GM23248 (cell line): ENCODE data around the gene KIDINS220. TPM values are rescaled to one million over a fixed set of nuclear protein-coding genes. Genes with fewer than 3 reads are reported as not detected.

Source experiments
- DNase-seq: peaks from one replicate; pipeline ENCODE4 v3.0.0-alpha.2; 2015
- H2AFZ ChIP-seq: fragments of 200-600 bp; sonication (generic); 2 replicates; pipeline ENCODE4 v1.6.1; 2016; ENCODE audit warnings: antibody characterized with exemption
- H3F3A ChIP-seq: fragments of 200-600 bp; sonication (generic); 2 replicates; pipeline ENCODE4 v1.6.1; 2016; ENCODE audit warnings: mild to moderate bottlenecking, antibody characterized with exemption, mixed run types; ENCODE audit not compliant: insufficient read depth
- H3K27ac ChIP-seq: fragments of 200-600 bp; sonication (generic); 2 replicates; pipeline ENCODE4 v1.5.1; 2016; ENCODE audit warnings: mild to moderate bottlenecking
- H3K27me3 ChIP-seq: fragments of 200-600 bp; sonication (generic); replicated peaks from 2 replicates; pipeline ENCODE4 v1.6.1; 2016; ENCODE audit warnings: mild to moderate bottlenecking; ENCODE audit not compliant: insufficient read depth
- H3K36me3 ChIP-seq: fragments of 200-600 bp; sonication (generic); 2 replicates; pipeline ENCODE4 v1.6.1; 2016; ENCODE audit warnings: low read depth, mild to moderate bottlenecking
- H3K4me1 ChIP-seq: fragments of 200-600 bp; sonication (generic); 2 replicates; pipeline ENCODE4 v1.6.1; 2016; ENCODE audit warnings: mild to moderate bottlenecking; ENCODE audit not compliant: insufficient read depth
- H3K4me2 ChIP-seq: fragments of 200-600 bp; sonication (generic); one replicate; pipeline ENCODE4 v1.6.1; 2016; ENCODE audit warnings: mild to moderate bottlenecking; ENCODE audit not compliant: unreplicated experiment
- H3K4me3 ChIP-seq: fragments of 200-600 bp; sonication (generic); 2 replicates; pipeline ENCODE4 v1.5.1; 2016; ENCODE audit warnings: mild to moderate bottlenecking
- H3K79me2 ChIP-seq: fragments of 200-600 bp; sonication (generic); 2 replicates; pipeline ENCODE4 v1.6.1; 2016; ENCODE audit warnings: mild to moderate bottlenecking; ENCODE audit not compliant: insufficient read depth
- H3K9ac ChIP-seq: fragments of 200-600 bp; sonication (generic); 2 replicates; pipeline ENCODE4 v1.6.1; 2016; ENCODE audit warnings: mild to moderate bottlenecking
- H3K9me2 ChIP-seq: fragments of 200-600 bp; sonication (generic); 2 replicates; pipeline ENCODE4 v1.6.1; 2016; ENCODE audit warnings: mixed run types, mild to moderate bottlenecking, moderate library complexity; ENCODE audit not compliant: insufficient read depth
- H3K9me3 ChIP-seq: fragments of 200-600 bp; sonication (generic); one replicate; pipeline ENCODE4 v1.6.1; 2017; ENCODE audit warnings: low read depth
- H4K20me1 ChIP-seq: fragments of 200-600 bp; sonication (generic); 2 replicates; pipeline ENCODE4 v1.6.0; 2016; ENCODE audit not compliant: insufficient read depth
- EZH2 ChIP-seq: fragments of 200-600 bp; sonication (generic); IDR thresholded peaks from 2 replicates; pipeline ENCODE4 v1.6.1; 2018; ENCODE audit warnings: antibody characterized with exemption, mild to moderate bottlenecking; ENCODE audit not compliant: insufficient read depth, poor library complexity, severe bottlenecking
- EZH2phosphoT487 ChIP-seq: fragments of 200-600 bp; sonication (generic); IDR thresholded peaks from 2 replicates; pipeline ENCODE4 v1.6.1; 2018; ENCODE audit warnings: antibody characterized with exemption, moderate library complexity, mild to moderate bottlenecking, low read depth; ENCODE audit not compliant: insufficient read depth
- WGBS, 2 experiments: methylation state at CpG; one replicate each; pipeline ENCODE4 v1.1.6; 2015 to 2017; ENCODE audit warnings: low lambda C conversion rate in 2 of 2, low coverage in 1 of 2; ENCODE audit errors: missing lambda C conversion rate in 2 of 2; 5-methylcytosine and 5-hydroxymethylcytosine counted together
- in situ Hi-C: fragments of 300-500 bp; cut with MboI; formaldehyde crosslinking; loops from 2 replicates; pipeline ENCODE4 v1.15.0; 2020
- polyA plus RNA-seq: library from polyadenylated mRNA; unstranded; fragments of >200 nt; fragmentation: Nextera tagmentation; extraction: Ambion mirVana; gene quantifications from 2 replicates; pipeline ENCODE4 v1.2.1, GENCODE V29; 2016
- total RNA-seq: library from RNA; depleted of rRNA; stranded (reverse); fragments of >200 nt; shearing (Covaris generic); gene quantifications from 2 replicates; pipeline ENCODE4 v1.2.3, GENCODE V29; 2014

The KIDINS220 gene
- total and polyA plus RNA-seq, 2 experiments from 2014 or later = 25.0 to 52.2 TPM

DNA sequence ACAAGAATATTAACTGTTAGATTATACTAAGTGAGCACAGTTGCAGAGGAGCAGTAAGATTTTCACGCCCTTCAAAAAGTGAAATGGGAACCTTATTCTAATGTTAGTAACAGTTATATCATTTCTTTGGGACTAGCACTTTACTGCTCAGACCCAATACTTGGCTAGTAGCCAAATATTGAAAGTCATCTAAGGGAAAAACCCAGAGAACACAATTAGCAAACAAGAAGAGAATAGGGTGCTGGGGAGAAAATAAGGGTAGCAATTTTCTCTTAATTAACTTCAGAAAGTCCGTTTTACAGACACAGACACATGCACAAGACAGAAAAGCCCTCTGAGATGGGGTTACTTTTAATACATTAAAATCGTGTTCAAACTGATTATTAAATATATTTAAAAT lies 83.8 kb downstream of the KIDINS220 start:
- H4K20me1 ChIP-seq = no peaks in the 10 kb centered on the region
- no peak overlapping the region for H3K4me3 ChIP-seq
- no peak for TF ChIP-seq EZH2phosphoT487
- no peak for TF ChIP-seq EZH2
- peaks cover 6% of the 10 kb centered on the region; the same call in 1 of the 2 replicates for H3K4me1 ChIP-seq
- H3F3A ChIP-seq = no peaks in the 10 kb centered on the region
- H2AFZ ChIP-seq = no peak overlapping the region
- H3K9me3 ChIP-seq = no peaks in the 10 kb centered on the region
- in situ Hi-C loops = no loop called here
- H3K9ac ChIP-seq = no peak overlapping the region
- no peaks in the 10 kb centered on the region for H3K9me2 ChIP-seq
- H3K27me3 ChIP-seq = no peaks in the 10 kb centered on the region
- H3K27ac ChIP-seq = no peak overlapping the region
- DNase-seq = no peak
- H3K36me3 ChIP-seq = peaks cover 17% of the 10 kb centered on the region; the same call in 1 of the 2 replicates
- H3K4me2 ChIP-seq = no peak overlapping the region
- H3K79me2 ChIP-seq = 0 out of 2 replicates have a peak, but pooled peaks cover 3% of the 10 kb centered on the region
- whole genome bisulfite sequencing, 2 experiments = 73 to 85% methylated on average over 3 of the region's 3 CpGs

DNA sequence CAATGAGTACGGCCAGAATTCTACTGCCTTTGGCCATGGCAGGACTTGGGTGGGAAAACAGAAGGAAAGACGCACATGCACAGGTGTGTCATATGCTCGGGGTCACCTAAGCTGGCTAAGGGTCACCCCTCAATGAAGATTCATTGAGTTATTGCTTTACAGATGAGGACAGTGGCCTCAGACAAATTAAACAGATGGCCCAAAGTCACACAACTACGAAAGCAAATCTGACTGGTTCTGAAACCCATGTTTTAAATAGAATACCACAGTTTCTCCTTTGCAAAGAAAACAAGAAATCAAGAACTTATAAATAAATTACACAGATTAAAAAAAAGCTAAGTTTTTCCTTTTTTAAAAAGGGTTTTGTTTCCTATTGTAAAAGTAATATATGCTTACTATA lies 85.0 kb downstream of the KIDINS220 start:
- peaks cover 16% of the 10 kb centered on the region; the same call in 1 of the 2 replicates for H3K36me3 ChIP-seq
- DNase-seq = no peak
- H3K4me3 ChIP-seq = no peak overlapping the region
- no peak overlapping the region for H3K9ac ChIP-seq
- no peaks in the 10 kb centered on the region for H3F3A ChIP-seq
- no peak overlapping the region for H3K4me2 ChIP-seq
- no peaks in the 10 kb centered on the region for H3K9me2 ChIP-seq
- H3K27ac ChIP-seq = no peak overlapping the region
- H3K4me1 ChIP-seq = peaks cover 6% of the 10 kb centered on the region; the same call in 1 of the 2 replicates
- H3K9me3 ChIP-seq = no peaks in the 10 kb centered on the region
- in situ Hi-C loops = no loop called here
- H2AFZ ChIP-seq = no peak overlapping the region
- 98 to 99% methylated on average over 4 of the region's 4 CpGs for WGBS, 2 experiments
- no peaks in the 10 kb centered on the region for H3K27me3 ChIP-seq
- no peaks in the 10 kb centered on the region for H4K20me1 ChIP-seq
- 0 out of 2 replicates have a peak, but pooled peaks cover 3% of the 10 kb centered on the region for H3K79me2 ChIP-seq
- TF ChIP-seq EZH2 (no peak), EZH2phosphoT487 (no peak)

DNA sequence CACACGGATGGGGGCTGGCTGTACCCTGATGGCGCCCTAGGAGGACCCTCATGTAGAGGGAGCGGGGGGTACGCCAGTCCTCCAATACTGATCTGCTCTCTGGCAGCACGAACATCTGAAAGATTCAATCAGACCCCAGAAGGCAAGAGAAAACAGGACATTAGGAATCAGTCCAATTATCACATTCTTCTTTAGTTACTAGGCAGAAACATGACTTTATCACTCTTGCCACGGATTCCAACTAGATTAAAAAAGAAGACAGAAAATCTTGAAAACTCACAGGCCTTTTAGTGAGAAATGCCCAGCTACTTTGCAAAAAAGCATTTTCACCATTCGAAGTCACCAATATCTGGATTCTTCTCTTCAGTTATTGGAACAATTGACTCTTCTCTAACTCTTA lies 87.2 kb downstream of the KIDINS220 start:
- Histone ChIP-seq H3K79me2 (no peaks in the 10 kb centered on the region), H3K9me3 (no peaks in the 10 kb centered on the region), H3K4me3 (no peak overlapping the region), H3K27me3 (no peaks in the 10 kb centered on the region), H2AFZ (no peak overlapping the region), H3K4me2 (no peak overlapping the region), H3F3A (no peaks in the 10 kb centered on the region), H4K20me1 (no peaks in the 10 kb centered on the region), H3K9me2 (no peaks in the 10 kb centered on the region), H3K36me3 (peaks cover 6% of the 10 kb centered on the region; the same call in 1 of the 2 replicates), H3K27ac (no peak overlapping the region), H3K4me1 (peaks cover 6% of the 10 kb centered on the region; the same call in 1 of the 2 replicates), H3K9ac (no peak overlapping the region)
- peak; percentile 20 for DNase-seq
- in situ Hi-C loops = no loop called here
- TF ChIP-seq EZH2 (no peak), EZH2phosphoT487 (no peak)
- WGBS, 2 experiments = 90 to 92% methylated on average over 7 of the region's 7 CpGs

DNA sequence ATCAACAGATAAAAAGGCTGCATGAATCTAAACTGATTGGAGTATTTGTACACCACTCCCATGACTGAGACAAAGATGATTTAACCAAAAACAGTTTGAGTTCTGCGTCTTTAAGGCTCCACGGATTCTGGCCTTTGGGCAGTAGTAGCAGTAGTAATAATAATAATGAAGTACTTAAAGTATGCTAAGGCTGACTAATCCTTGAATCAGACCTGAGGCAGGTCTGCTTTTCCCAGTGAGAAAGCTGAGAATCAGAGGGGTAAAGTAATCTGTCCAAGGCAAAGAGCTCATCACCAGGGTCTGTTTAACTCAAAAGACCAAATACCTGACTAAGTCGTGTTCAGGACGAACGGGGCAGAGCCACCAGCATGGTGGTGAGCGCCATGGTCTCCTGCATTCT lies 94.2 kb downstream of the KIDINS220 start:
- no peaks in the 10 kb centered on the region for H3K27me3 ChIP-seq
- H3K4me3 ChIP-seq = no peak overlapping the region
- WGBS, 2 experiments = 94% methylated on average over 6 of the region's 6 CpGs
- H3K9me2 ChIP-seq = no peaks in the 10 kb centered on the region
- DNase-seq = peak; percentile 26
- no peak overlapping the region for H3K4me2 ChIP-seq
- no peak overlapping the region for H3K27ac ChIP-seq
- in situ Hi-C loops = no loop called here
- no peak for TF ChIP-seq EZH2
- TF ChIP-seq EZH2phosphoT487 = no peak
- H3K9ac ChIP-seq = no peak overlapping the region
- peaks cover 10% of the 10 kb centered on the region; the same call in 1 of the 2 replicates for H3K36me3 ChIP-seq
- H3K4me1 ChIP-seq = no peaks in the 10 kb centered on the region
- H3K9me3 ChIP-seq = no peaks in the 10 kb centered on the region
- H3F3A ChIP-seq = no peaks in the 10 kb centered on the region
- no peaks in the 10 kb centered on the region for H4K20me1 ChIP-seq
- no peaks in the 10 kb centered on the region for H3K79me2 ChIP-seq
- H2AFZ ChIP-seq = no peak overlapping the region
